Activated CD8-positive, alpha-beta memory T cell treated with anti-CD3 and anti-CD28 coated beads for 1 hour (primary cell): ENCODE data around the gene KAZN.

Experiments
- DNase-seq, 2 donors: peaks; one replicate each; pipeline ENCODE4 v3.0.0-alpha.2; 2020; ENCODE audit warnings: low read depth in 1 of 2; ENCODE audit errors: extremely low read depth in 1 of 2

The KAZN gene

DNA sequence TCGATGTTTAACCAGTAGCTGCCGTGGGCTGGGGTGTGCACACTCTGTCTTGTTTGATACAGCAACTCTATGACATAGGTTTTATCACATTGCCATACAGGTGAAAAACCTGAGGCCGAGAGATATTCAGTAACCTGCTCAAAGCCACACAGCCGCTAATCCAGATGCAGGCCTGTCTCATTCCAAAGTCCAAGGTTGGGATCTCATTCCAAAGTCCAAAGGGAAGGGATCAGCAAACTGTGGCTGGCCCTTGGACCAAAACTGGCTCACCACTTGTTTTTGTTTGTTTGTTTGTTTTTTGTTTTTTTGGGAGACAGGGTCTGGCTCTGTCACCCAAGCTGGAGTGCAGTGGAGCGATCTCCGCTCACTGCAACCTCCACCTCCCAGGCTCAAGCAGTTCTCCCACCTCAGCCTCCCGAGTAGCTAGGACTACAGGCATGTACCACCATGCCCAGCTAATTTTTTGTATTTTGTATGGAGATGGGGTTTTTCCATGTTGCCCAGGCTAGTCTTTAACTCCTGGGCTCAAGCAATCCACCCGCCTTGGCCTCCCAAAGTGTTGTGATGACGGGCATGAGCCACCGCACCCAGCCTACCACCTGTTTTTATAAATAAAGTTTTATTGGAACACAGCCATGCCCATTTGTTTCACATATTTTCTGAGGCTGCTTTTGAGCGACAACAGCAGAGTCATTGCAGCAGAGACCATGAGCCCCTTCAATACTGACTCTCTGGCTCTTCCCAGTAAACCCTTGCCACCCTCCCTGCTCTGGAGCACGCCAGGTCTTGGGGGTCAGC lies 391.6 kb downstream of the KAZN start:
- no peak for DNase-seq

DNA sequence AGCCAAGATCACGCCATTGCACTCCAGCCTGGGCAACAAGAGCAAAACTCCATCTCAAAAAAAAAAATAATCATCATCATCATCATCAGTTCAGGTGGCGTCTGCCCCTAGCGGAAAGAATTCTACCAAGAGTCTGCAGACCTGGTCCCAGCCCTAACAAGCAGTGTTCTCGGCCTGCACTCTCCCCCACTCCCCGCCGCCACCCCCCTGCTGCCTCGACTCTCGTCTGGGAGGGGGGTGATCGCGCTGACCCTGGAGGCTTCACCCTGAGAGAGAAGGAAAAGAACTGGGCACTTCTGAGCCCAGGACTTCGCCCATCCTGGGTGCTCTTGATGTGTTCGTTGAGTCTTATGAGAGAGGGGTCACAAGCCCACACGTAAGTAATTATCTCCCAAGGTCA lies 394.9 kb downstream of the KAZN start:
- DNase-seq, result no peak

GRCh38 chr1:14994148-14994547 lies 395.7 kb downstream of the KAZN start:
- no peak for DNase-seq

GRCh38 chr1:14994841-14995437 lies 396.5 kb downstream of the KAZN start:
- no peak for DNase-seq

DNA sequence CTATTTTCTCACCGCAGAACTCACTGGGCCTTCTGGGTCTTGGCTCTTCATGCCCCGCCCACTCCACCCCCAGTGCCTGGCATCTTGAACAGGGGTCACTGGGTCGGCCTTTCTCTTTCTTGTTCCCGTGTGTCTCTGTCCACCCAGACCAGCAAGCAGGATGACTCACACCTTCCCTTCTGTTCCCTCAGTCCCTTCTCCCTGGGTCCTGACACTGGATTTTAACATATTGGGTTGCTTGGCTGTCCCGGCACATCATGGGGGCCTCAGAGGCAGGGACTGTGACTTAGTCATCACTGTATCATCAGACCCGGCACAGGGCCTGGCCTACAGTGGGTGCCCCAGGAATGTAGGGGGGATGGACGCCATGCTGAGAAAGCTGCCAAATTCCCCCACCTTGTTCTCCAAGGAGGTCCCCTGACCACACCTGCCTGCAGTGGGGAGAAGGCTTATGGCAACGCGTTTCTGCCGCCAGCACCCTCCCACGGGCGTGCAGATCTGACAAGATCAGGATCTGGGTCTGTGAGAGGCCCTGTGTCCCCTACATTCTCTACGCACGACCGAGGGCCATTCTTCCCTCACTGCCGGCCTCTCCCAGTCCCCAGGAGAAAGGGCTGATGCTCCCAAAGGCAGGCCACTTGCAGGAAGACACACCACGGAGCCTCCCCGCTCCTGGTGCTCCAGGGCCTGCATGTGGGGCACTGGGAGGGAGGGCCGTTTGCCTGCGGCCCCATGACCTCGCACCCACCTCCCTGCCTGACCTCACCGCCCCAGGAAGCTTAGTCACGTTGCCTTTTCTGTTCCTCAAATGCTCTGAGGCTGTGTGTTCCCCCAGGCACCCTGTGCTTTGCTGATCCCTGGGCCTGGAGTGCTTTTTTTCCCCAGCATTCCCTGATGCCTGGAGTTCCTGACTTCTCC lies 397.9 kb downstream of the KAZN start:
- DNase-seq, result no peak

GRCh38 chr1:14997646-14998276 lies 399.3 kb downstream of the KAZN start:
- no peak for DNase-seq

DNA sequence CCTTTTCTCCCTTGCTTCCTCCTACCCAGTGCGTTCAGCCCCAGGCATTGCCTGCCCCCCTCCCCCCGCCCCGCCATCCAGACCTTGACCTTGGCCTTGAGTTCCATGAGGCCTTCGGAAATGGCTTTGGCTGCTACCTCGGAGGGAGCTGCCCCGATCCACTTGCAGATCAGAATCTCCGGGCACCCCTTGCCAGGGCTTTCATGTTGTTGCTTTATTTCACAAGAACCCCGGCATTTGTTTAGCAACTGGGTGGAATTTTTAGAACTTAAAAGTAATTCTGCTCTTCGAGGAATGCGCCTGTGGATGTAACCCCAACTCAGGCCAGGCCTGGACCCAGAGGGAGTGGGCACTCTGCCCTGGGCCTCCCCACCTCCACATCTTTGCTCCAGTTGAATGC lies 401.0 kb downstream of the KAZN start:
- DNase-seq, result no peak

- DNase-seq, result no peak
These were observed 401.5 kb downstream of the KAZN start for GRCh38 chr1:15000030-15000429.

GRCh38 chr1:15000671-15001070 lies 402.2 kb downstream of the KAZN start:
- DNase-seq, result no peak

GRCh38 chr1:15001317-15001915 lies 402.9 kb downstream of the KAZN start:
- no peak for DNase-seq

DNA sequence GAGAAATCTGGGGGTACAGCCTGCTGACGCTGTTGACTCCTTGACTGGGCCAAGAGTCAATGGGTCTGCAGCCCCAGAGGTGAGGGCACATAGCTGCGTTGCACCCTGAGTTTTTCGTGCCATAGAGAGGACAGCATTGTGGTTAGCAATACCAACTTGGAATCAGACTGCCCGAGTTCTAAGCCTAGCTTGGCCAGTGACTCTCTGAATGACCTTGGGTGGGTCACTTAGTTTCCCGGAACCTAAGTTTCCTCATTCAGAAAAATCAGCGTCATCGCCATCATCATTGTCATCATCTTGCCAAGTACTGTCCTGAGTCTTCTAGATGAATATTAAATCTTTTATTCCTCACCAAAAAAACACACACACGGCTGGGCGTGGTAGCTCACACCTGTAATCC lies 403.8 kb downstream of the KAZN start:
- no peak for DNase-seq

DNA sequence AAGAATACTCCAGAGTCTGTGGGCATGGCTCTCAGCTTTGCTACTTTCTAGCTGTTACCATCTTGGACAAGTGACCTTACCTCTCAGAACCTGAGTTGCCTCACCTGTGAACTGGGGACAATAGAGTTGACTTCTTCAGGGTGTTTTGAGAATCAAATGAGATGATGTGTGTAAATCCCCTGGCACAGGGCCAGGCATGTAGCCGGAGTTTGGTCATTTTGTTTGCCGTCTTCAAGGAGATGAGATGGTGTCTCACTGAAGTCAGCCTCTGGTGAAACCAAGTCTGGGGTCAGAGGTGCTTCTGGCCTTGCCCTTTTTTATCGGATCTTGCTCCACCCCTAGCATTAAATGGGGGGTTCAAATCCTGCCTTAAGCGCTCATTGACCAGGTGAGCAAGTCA lies 405.9 kb downstream of the KAZN start:
- DNase-seq, result no peak

DNA sequence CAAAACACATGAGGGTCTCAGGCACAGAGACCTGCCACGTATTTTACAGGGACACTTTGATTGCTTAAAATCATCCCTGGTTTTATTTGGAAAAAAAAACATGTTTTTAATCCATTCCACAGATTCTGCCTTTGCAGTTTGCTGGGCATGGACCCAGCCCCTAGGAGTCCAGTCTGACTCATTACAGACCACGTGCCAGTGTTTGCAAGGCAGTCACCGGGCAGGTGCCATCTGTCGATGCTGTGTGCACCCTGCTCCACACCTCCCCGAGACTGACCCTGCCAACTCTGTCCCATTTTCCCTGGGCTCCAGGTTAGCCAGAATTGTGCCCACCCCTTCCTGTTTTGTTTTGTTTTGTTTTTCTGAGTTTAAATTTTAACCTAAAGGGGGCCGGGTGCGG lies 406.6 kb downstream of the KAZN start:
- no peak for DNase-seq

DNA sequence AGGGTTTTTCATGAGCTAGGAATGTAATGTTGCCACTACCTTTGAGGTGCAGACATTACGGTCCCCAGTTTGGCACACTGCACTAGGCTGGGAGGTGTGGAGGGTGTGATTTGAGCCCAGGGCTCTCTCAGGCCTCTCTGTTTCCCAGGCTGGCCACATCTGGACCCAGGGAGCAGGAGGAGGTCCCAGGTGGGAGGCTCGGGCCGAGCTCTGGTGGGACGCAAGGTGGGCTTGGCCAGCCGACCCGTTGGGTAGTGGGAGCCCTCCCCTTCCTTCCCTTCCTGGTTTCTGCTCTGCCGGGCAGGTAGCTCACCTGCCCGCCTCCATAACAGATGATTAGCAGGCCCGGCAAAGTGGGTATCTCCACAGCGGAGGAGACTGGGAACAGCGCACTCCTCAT lies 408.9 kb downstream of the KAZN start:
- no peak for DNase-seq

GRCh38 chr1:15007842-15008241 lies 409.4 kb downstream of the KAZN start:
- no peak for DNase-seq

- DNase-seq, result no peak
These were observed 410.6 kb downstream of the KAZN start for GRCh38 chr1:15008783-15009729.

- no peak for DNase-seq
These were observed 412.7 kb downstream of the KAZN start for GRCh38 chr1:15011160-15011559.

DNA sequence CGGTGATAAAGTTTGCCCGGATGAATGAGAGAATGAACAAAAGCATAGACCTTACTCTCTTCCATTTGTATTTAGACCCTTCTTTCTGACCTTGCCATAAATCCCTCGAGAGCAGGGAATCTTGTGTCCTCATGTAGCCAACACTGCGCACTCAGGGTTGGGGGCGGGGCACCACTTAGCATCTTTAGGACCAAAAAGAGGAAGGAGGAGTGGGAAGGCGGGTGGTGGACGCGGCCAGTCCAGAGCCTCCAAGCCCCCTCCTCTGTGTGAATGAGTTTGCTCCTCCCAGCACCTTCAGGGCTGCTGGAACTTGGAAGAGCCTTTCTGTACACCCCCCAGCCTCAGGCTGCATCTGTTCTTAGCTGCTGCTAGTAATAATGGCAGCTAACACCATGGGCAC lies 413.2 kb downstream of the KAZN start:
- DNase-seq, result no peak

DNA sequence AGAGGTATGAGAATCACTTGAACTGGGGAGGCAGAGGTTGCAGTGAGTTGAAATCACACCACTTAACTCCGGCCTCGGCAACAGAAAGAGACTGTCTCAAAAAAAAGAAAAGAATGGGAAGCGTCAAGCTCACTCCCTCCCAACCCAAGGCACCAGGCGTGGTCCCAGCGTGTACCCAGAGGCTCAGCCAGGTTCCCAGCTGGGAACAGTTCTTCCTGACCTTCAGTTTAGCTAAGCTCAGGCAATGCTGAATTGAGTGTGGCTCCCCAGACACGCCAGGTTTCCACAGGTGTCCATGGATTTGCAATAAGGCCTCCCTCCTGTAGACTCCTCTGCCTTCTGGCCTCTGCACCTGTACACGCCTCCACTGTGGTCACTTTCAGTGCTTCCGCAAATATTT lies 414.3 kb downstream of the KAZN start:
- no peak for DNase-seq

GRCh38 chr1:15013767-15014166 lies 415.3 kb downstream of the KAZN start:
- no peak for DNase-seq
